Endothelial cell (in vitro differentiated cells): Measurements from ENCODE around the gene EXOC6. TPM values are rescaled to one million over a fixed set of nuclear protein-coding genes. Genes with fewer than 3 reads are reported as not detected.

ENCODE experiments used
- DNase-seq: peaks from one replicate; pipeline ENCODE4 v3.0.0; 2021; ENCODE audit warnings: low spot score
- H3K27ac Mint-ChIP-seq: one replicate; pipeline ENCODE4 v1.8.0; 2021; ENCODE audit warnings: mixed read lengths, inconsistent platforms; ENCODE audit not compliant: unreplicated experiment
- H3K27me3 Mint-ChIP-seq: one replicate; pipeline ENCODE4 v1.8.0; 2021; ENCODE audit warnings: mild to moderate bottlenecking, moderate library complexity, mixed read lengths, inconsistent platforms; ENCODE audit not compliant: unreplicated experiment
- H3K36me3 Mint-ChIP-seq: one replicate; pipeline ENCODE4 v1.8.0; 2021; ENCODE audit warnings: mild to moderate bottlenecking, low read depth, mixed read lengths, inconsistent platforms; ENCODE audit not compliant: unreplicated experiment
- H3K4me1 Mint-ChIP-seq: one replicate; pipeline ENCODE4 v1.8.0; 2021; ENCODE audit warnings: mild to moderate bottlenecking, mixed read lengths, inconsistent platforms; ENCODE audit not compliant: unreplicated experiment
- H3K4me3 Mint-ChIP-seq: one replicate; pipeline ENCODE4 v1.8.0; 2021; ENCODE audit warnings: mild to moderate bottlenecking, mixed read lengths, inconsistent platforms; ENCODE audit not compliant: unreplicated experiment
- H3K9me3 Mint-ChIP-seq: one replicate; pipeline ENCODE4 v1.8.0; 2021; ENCODE audit warnings: mixed read lengths, inconsistent platforms; ENCODE audit not compliant: unreplicated experiment
- total RNA-seq: library from RNA; stranded (reverse); fragmentation: NEBNext Ultra II Directional; extraction: Animal tissue kit (Norgen Biotek cat#: 25700); gene quantifications from one replicate; pipeline ENCODE4 v1.2.1, GENCODE V29; 2021; ENCODE audit not compliant: unreplicated experiment
- TF ChIP-seq, protein P1 (sequence below): fragments of 200-600 bp; sonication (generic); IDR thresholded peaks from one replicate; pipeline ENCODE4 v1.5.0; 2021; ENCODE audit warnings: antibody characterized with exemption; ENCODE audit not compliant: unreplicated experiment

Gene EXOC6
- total RNA-seq, 1 donor from 2014 or later = 28.5 TPM

DNA sequence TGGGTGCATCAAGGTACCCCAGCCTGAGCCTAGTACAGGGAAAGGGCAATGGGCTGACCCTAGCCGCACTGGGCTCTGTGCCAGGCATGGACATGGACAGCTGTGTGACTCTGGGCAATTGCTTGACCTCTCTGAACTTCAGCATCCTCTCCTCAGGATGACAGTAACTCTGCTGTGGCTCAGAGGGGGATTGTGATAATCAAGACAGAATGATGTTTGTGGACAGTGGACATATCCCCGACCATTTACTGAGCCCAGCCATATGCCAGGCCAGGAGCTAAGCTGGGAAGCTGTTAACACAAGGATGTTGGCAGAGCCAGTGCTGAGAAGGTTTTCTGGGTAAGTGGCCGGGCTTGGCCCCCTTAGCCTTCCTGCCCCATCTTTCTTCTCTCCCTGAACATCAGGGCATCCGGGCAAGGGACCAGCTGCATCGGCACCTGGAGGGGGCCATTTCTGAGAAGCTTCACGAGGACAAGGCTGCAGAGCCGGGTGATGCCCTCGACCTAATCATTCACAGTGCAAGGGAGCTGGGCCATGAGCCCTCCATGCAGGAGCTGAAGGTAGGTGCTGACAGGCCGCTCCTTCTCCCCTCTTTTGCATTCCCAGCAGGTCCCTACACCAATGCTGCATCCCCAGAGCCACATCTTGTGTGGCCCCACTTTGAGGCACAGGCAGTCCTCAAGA, 215.8 kb downstream of the EXOC6 start:
- H3K4me1 Mint-ChIP-seq = peaks cover 24% of the 10 kb centered on the region
- no peak for DNase-seq
- peaks cover 31% of the 10 kb centered on the region for H3K36me3 Mint-ChIP-seq
- no peak overlapping the region for H3K27ac Mint-ChIP-seq
- H3K4me3 Mint-ChIP-seq = no peak overlapping the region
- H3K27me3 Mint-ChIP-seq = peaks cover 46% of the 10 kb centered on the region
- H3K9me3 Mint-ChIP-seq = no peaks in the 10 kb centered on the region
- TF ChIP-seq, protein P1, sequence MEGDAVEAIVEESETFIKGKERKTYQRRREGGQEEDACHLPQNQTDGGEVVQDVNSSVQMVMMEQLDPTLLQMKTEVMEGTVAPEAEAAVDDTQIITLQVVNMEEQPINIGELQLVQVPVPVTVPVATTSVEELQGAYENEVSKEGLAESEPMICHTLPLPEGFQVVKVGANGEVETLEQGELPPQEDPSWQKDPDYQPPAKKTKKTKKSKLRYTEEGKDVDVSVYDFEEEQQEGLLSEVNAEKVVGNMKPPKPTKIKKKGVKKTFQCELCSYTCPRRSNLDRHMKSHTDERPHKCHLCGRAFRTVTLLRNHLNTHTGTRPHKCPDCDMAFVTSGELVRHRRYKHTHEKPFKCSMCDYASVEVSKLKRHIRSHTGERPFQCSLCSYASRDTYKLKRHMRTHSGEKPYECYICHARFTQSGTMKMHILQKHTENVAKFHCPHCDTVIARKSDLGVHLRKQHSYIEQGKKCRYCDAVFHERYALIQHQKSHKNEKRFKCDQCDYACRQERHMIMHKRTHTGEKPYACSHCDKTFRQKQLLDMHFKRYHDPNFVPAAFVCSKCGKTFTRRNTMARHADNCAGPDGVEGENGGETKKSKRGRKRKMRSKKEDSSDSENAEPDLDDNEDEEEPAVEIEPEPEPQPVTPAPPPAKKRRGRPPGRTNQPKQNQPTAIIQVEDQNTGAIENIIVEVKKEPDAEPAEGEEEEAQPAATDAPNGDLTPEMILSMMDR = no peak

DNA sequence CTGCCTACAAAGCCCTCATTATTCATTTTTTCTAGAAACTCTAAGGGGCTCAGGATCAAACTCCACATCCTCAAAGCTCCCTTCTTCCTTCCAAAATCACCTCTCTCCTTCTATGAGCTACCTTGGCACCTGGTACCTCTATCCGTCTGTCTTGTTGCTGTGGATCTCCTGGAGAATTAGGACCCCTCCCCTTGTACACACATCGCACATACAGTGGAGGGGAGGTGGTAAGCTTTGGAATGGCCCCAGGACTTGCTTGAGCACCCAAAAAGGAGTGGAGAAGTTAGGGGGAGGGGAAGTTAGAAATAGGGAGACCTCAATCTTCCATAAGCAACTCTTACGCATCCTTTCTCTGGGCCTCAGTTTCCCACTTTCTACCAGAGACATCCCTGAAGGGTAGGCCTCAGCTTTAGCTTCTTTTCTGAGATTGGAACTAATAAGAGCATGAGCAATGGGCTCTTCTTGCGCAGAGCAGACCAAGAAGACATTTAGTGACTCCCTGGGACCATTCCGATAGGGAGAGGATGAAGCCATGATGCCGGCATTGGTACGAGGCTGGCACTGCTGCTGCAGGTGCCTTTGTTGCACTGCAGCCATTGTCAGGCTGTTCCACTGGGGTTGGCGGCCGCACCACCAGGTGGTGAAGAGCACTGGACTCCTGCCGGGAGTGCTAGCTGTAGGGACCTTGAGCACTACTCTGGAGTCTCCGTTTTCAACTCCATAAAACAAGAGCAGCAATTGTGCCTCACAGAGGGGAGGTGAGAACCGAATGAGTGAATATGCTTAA, 216.7 kb downstream of the EXOC6 start:
- Mint-ChIP-seq H3K27ac (no peak overlapping the region), H3K9me3 (no peaks in the 10 kb centered on the region), H3K4me3 (peak overlapping the region; percentile 23), H3K4me1 (peaks cover 21% of the 10 kb centered on the region), H3K27me3 (peaks cover 42% of the 10 kb centered on the region), H3K36me3 (peaks cover 22% of the 10 kb centered on the region)
- no peak for DNase-seq
- TF ChIP-seq, protein P1 = no peak

DNA sequence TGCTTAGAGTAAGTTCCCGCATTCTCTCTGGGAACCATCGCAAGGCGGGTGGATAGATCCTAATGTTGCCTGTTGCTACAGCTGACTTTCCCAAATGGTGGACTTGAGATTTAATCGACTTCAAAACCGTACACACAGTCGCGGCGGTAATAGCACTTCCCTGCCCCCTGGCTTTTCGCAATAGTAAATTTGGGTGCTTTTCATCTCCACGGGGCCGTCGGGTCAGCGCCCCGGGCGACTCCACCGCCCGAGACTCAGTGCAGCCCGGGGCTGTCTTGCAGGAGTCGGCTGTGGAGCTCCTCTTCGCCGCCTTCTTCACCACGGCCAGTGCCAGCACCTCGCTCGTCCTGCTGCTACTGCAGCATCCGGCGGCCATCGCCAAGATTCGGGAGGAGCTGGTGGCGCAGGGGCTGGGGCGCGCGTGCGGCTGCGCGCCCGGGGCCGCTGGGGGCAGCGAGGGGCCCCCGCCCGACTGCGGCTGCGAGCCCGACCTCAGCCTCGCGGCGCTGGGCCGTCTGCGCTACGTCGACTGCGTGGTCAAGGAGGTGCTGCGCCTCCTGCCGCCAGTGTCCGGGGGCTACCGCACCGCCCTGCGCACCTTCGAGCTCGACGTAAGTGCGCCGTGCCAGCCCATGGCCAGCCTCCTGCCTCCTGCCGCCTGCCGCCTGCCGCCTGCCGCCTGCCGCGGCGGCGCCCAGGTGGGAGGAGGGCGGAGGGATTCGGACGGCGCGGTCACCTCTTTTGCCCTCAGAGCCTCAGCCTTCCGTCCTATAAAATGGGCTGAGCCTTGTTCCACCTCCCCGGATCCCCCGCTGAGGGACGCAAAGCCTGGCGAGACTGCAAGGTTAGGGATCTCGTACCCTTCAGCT, 217.6 kb downstream of the EXOC6 start:
- TF ChIP-seq, protein P1 = no peak
- H3K27ac Mint-ChIP-seq = no peak overlapping the region
- H3K36me3 Mint-ChIP-seq = peaks cover 22% of the 10 kb centered on the region
- no peaks in the 10 kb centered on the region for H3K9me3 Mint-ChIP-seq
- H3K27me3 Mint-ChIP-seq = peaks cover 44% of the 10 kb centered on the region
- peaks cover 21% of the 10 kb centered on the region for H3K4me1 Mint-ChIP-seq
- H3K4me3 Mint-ChIP-seq = no peak overlapping the region
- DNase-seq = no peak

DNA sequence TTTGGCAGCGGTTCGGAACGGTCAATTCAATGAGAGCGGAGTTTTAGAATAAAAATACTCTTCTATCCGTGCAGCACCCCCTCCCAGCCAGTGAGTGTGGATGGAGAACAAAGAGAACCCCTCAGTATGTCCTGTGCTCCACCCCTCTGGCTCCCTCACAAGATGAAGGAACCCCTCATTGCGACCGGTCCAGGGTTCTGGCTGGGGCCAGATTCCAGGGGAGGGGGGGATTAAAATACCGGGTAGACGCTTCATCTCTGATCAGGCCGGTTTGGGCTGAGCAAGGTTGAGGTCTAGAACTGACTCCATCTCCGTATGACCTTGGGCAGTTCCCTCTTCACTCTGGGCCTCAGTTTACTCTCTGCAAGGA, 218.2 kb downstream of the EXOC6 start:
- H3K4me3 Mint-ChIP-seq = peak overlapping the region; percentile 1

More for the DNA sequence above, 218.2 kb downstream of the EXOC6 start:
- Mint-ChIP-seq H3K4me1 (peaks cover 21% of the 10 kb centered on the region), H3K27me3 (peaks cover 46% of the 10 kb centered on the region), H3K27ac (no peak overlapping the region), H3K36me3 (peaks cover 22% of the 10 kb centered on the region), H3K9me3 (no peaks in the 10 kb centered on the region)
- TF ChIP-seq, protein P1 = no peak
- DNase-seq = no peak
